Measurements from ENCODE around the gene EXOC2.

The EXOC2 gene

GRCh38 chr6:499617-500016 lies 193.3 kb downstream of the EXOC2 start:
- H3K4me3 ChIP-seq (ENCODE audit: low read depth in 1 of 5, low read length in 5 of 5), result no peak overlapping the region
- peaks cover 3 to 34% (median 23%) of the 10 kb centered on the region in 5 donors for H3K36me3 ChIP-seq (ENCODE audit: control insufficient read depth in 5 of 5, insufficient read depth in 5 of 5, low read length in 5 of 5)
- H3K27ac ChIP-seq (ENCODE audit: low read depth, low read length), result no peak overlapping the region
- no peaks in the 10 kb centered on the region for H3K9me3 ChIP-seq (ENCODE audit: control insufficient read depth in 5 of 5, low read length in 5 of 5)
- no peaks in the 10 kb centered on the region for H3K27me3 ChIP-seq (ENCODE audit: control insufficient read depth in 5 of 5, insufficient read depth in 4 of 5, low read length in 5 of 5)
- H3K9ac ChIP-seq (ENCODE audit: low read length in 5 of 5), result no peak overlapping the region
- H3K4me1 ChIP-seq (ENCODE audit: control insufficient read depth in 5 of 5, insufficient read depth in 5 of 5, low read length in 5 of 5), result no peaks in the 10 kb centered on the region

- no peak overlapping the region for H3K27ac ChIP-seq (ENCODE audit: low read depth, low read length)
Observed at GRCh38 chr6:498795-499231, 194.1 kb downstream of the EXOC2 start.

GRCh38 chr6:497258-497657 lies 195.7 kb downstream of the EXOC2 start:
- no peak overlapping the region for H3K4me3 ChIP-seq (ENCODE audit: low read depth in 1 of 5, low read length in 5 of 5)
- no peaks in the 10 kb centered on the region for H3K4me1 ChIP-seq (ENCODE audit: control insufficient read depth in 5 of 5, insufficient read depth in 5 of 5, low read length in 5 of 5)
- H3K27me3 ChIP-seq (ENCODE audit: control insufficient read depth in 5 of 5, insufficient read depth in 4 of 5, low read length in 5 of 5), result no peaks in the 10 kb centered on the region
- peaks cover 5 to 32% (median 13%) of the 10 kb centered on the region in 5 donors for H3K36me3 ChIP-seq (ENCODE audit: control insufficient read depth in 5 of 5, insufficient read depth in 5 of 5, low read length in 5 of 5)
- no peaks in the 10 kb centered on the region for H3K9me3 ChIP-seq (ENCODE audit: control insufficient read depth in 5 of 5, low read length in 5 of 5)
- no peak overlapping the region for H3K9ac ChIP-seq (ENCODE audit: low read length in 5 of 5)
- H3K27ac ChIP-seq (ENCODE audit: low read depth, low read length), result no peak overlapping the region

More at GRCh38 chr6:498795-499231, 194.1 kb downstream of the EXOC2 start:
- no peaks in the 10 kb centered on the region for H3K27me3 ChIP-seq (ENCODE audit: control insufficient read depth in 5 of 5, insufficient read depth in 4 of 5, low read length in 5 of 5)
- H3K4me3 ChIP-seq (ENCODE audit: low read depth in 1 of 5, low read length in 5 of 5), result no peak overlapping the region
- H3K4me1 ChIP-seq (ENCODE audit: control insufficient read depth in 5 of 5, insufficient read depth in 5 of 5, low read length in 5 of 5), result no peaks in the 10 kb centered on the region
- no peaks in the 10 kb centered on the region for H3K9me3 ChIP-seq (ENCODE audit: control insufficient read depth in 5 of 5, low read length in 5 of 5)
- H3K36me3 ChIP-seq (ENCODE audit: control insufficient read depth in 5 of 5, insufficient read depth in 5 of 5, low read length in 5 of 5), result peaks cover 3 to 32% (median 17%) of the 10 kb centered on the region in 5 donors
- H3K9ac ChIP-seq (ENCODE audit: low read length in 5 of 5), result no peak overlapping the region

GRCh38 chr6:496649-497048 lies 196.3 kb downstream of the EXOC2 start:
- Histone ChIP-seq H3K4me1 (ENCODE audit: control insufficient read depth in 5 of 5, insufficient read depth in 5 of 5, low read length in 5 of 5) (no peaks in the 10 kb centered on the region), H3K27ac (ENCODE audit: low read depth, low read length) (no peak overlapping the region), H3K9ac (ENCODE audit: low read length in 5 of 5) (no peak overlapping the region), H3K9me3 (ENCODE audit: control insufficient read depth in 5 of 5, low read length in 5 of 5) (no peaks in the 10 kb centered on the region), H3K36me3 (ENCODE audit: control insufficient read depth in 5 of 5, insufficient read depth in 5 of 5, low read length in 5 of 5) (peaks cover 8 to 35% (median 16%) of the 10 kb centered on the region in 5 donors), H3K4me3 (ENCODE audit: low read depth in 1 of 5, low read length in 5 of 5) (no peak overlapping the region), H3K27me3 (ENCODE audit: control insufficient read depth in 5 of 5, insufficient read depth in 4 of 5, low read length in 5 of 5) (no peaks in the 10 kb centered on the region)

GRCh38 chr6:494394-494793 lies 198.5 kb downstream of the EXOC2 start:
- Histone ChIP-seq H3K27me3 (ENCODE audit: control insufficient read depth in 5 of 5, insufficient read depth in 4 of 5, low read length in 5 of 5) (no peaks in the 10 kb centered on the region), H3K9me3 (ENCODE audit: control insufficient read depth in 5 of 5, low read length in 5 of 5) (no peaks in the 10 kb centered on the region), H3K9ac (ENCODE audit: low read length in 5 of 5) (no peak overlapping the region), H3K36me3 (ENCODE audit: control insufficient read depth in 5 of 5, insufficient read depth in 5 of 5, low read length in 5 of 5) (peaks cover 15 to 45% (median 21%) of the 10 kb centered on the region in 5 donors), H3K4me1 (ENCODE audit: control insufficient read depth in 5 of 5, insufficient read depth in 5 of 5, low read length in 5 of 5) (no peaks in the 10 kb centered on the region), H3K27ac (ENCODE audit: low read depth, low read length) (no peak overlapping the region), H3K4me3 (ENCODE audit: low read depth in 1 of 5, low read length in 5 of 5) (no peak overlapping the region)

GRCh38 chr6:493840-494239 lies 199.1 kb downstream of the EXOC2 start:
- peaks cover 15 to 42% (median 19%) of the 10 kb centered on the region in 5 donors for H3K36me3 ChIP-seq (ENCODE audit: control insufficient read depth in 5 of 5, insufficient read depth in 5 of 5, low read length in 5 of 5)
- H3K4me3 ChIP-seq (ENCODE audit: low read depth in 1 of 5, low read length in 5 of 5), result no peak overlapping the region
- H3K4me1 ChIP-seq (ENCODE audit: control insufficient read depth in 5 of 5, insufficient read depth in 5 of 5, low read length in 5 of 5), result no peaks in the 10 kb centered on the region

GRCh38 chr6:492816-493414 lies 200.0 kb downstream of the EXOC2 start:
- Histone ChIP-seq H3K27ac (ENCODE audit: low read depth, low read length) (no peak overlapping the region), H3K9ac (ENCODE audit: low read length in 5 of 5) (no peak overlapping the region)

More at GRCh38 chr6:493840-494239, 199.1 kb downstream of the EXOC2 start:
- Histone ChIP-seq H3K9me3 (ENCODE audit: control insufficient read depth in 5 of 5, low read length in 5 of 5) (no peaks in the 10 kb centered on the region), H3K27ac (ENCODE audit: low read depth, low read length) (no peak overlapping the region), H3K27me3 (ENCODE audit: control insufficient read depth in 5 of 5, insufficient read depth in 4 of 5, low read length in 5 of 5) (no peaks in the 10 kb centered on the region), H3K9ac (ENCODE audit: low read length in 5 of 5) (no peak overlapping the region)

GRCh38 chr6:492178-492577 lies 200.8 kb downstream of the EXOC2 start:
- no peaks in the 10 kb centered on the region for H3K27me3 ChIP-seq (ENCODE audit: control insufficient read depth in 5 of 5, insufficient read depth in 4 of 5, low read length in 5 of 5)
- H3K27ac ChIP-seq (ENCODE audit: low read depth, low read length), result no peak overlapping the region
- H3K4me3 ChIP-seq (ENCODE audit: low read depth in 1 of 5, low read length in 5 of 5), result no peak overlapping the region
- no peaks in the 10 kb centered on the region for H3K9me3 ChIP-seq (ENCODE audit: control insufficient read depth in 5 of 5, low read length in 5 of 5)
- no peaks in the 10 kb centered on the region for H3K4me1 ChIP-seq (ENCODE audit: control insufficient read depth in 5 of 5, insufficient read depth in 5 of 5, low read length in 5 of 5)
- H3K36me3 ChIP-seq (ENCODE audit: control insufficient read depth in 5 of 5, insufficient read depth in 5 of 5, low read length in 5 of 5), result peaks cover 18 to 47% (median 23%) of the 10 kb centered on the region in 5 donors
- H3K9ac ChIP-seq (ENCODE audit: low read length in 5 of 5), result no peak overlapping the region

More at GRCh38 chr6:492816-493414, 200.0 kb downstream of the EXOC2 start:
- no peak overlapping the region for H3K4me3 ChIP-seq (ENCODE audit: low read depth in 1 of 5, low read length in 5 of 5)
- no peaks in the 10 kb centered on the region for H3K27me3 ChIP-seq (ENCODE audit: control insufficient read depth in 5 of 5, insufficient read depth in 4 of 5, low read length in 5 of 5)
- H3K9me3 ChIP-seq (ENCODE audit: control insufficient read depth in 5 of 5, low read length in 5 of 5), result no peaks in the 10 kb centered on the region
- H3K36me3 ChIP-seq (ENCODE audit: control insufficient read depth in 5 of 5, insufficient read depth in 5 of 5, low read length in 5 of 5), result peaks cover 18 to 44% (median 22%) of the 10 kb centered on the region in 5 donors
- no peaks in the 10 kb centered on the region for H3K4me1 ChIP-seq (ENCODE audit: control insufficient read depth in 5 of 5, insufficient read depth in 5 of 5, low read length in 5 of 5)

- no peak overlapping the region for H3K9ac ChIP-seq (ENCODE audit: low read length in 5 of 5)
- no peaks in the 10 kb centered on the region for H3K9me3 ChIP-seq (ENCODE audit: control insufficient read depth in 5 of 5, low read length in 5 of 5)
- no peak overlapping the region for H3K4me3 ChIP-seq (ENCODE audit: low read depth in 1 of 5, low read length in 5 of 5)
- no peaks in the 10 kb centered on the region for H3K27me3 ChIP-seq (ENCODE audit: control insufficient read depth in 5 of 5, insufficient read depth in 4 of 5, low read length in 5 of 5)
- no peak overlapping the region for H3K27ac ChIP-seq (ENCODE audit: low read depth, low read length)
- H3K36me3 ChIP-seq (ENCODE audit: control insufficient read depth in 5 of 5, insufficient read depth in 5 of 5, low read length in 5 of 5), result peaks cover 18 to 48% (median 25%) of the 10 kb centered on the region in 5 donors
- no peaks in the 10 kb centered on the region for H3K4me1 ChIP-seq (ENCODE audit: control insufficient read depth in 5 of 5, insufficient read depth in 5 of 5, low read length in 5 of 5)
Observed at GRCh38 chr6:491233-491632, 201.7 kb downstream of the EXOC2 start.

GRCh38 chr6:490251-491037 lies 202.5 kb downstream of the EXOC2 start:
- no peaks in the 10 kb centered on the region for H3K9me3 ChIP-seq (ENCODE audit: control insufficient read depth in 5 of 5, low read length in 5 of 5)
- H3K27ac ChIP-seq (ENCODE audit: low read depth, low read length), result no peak overlapping the region
- H3K4me1 ChIP-seq (ENCODE audit: control insufficient read depth in 5 of 5, insufficient read depth in 5 of 5, low read length in 5 of 5), result no peaks in the 10 kb centered on the region
- H3K4me3 ChIP-seq (ENCODE audit: low read depth in 1 of 5, low read length in 5 of 5), result no peak overlapping the region
- H3K9ac ChIP-seq (ENCODE audit: low read length in 5 of 5), result no peak overlapping the region
- H3K36me3 ChIP-seq (ENCODE audit: control insufficient read depth in 5 of 5, insufficient read depth in 5 of 5, low read length in 5 of 5), result peaks cover 16 to 52% (median 29%) of the 10 kb centered on the region in 5 donors
- H3K27me3 ChIP-seq (ENCODE audit: control insufficient read depth in 5 of 5, insufficient read depth in 4 of 5, low read length in 5 of 5), result no peaks in the 10 kb centered on the region
